ENCODE measurements around the gene ELK1. TPM values are rescaled to one million over a fixed set of nuclear protein-coding genes. Genes with fewer than 3 reads are reported as not detected.

The ELK1 gene
- 10 to 100 TPM; 67.6 to 73.2 TPM for total RNA-seq

- POLR2A ChIA-PET: interaction anchor here (1.1 kb wide), 1 partner anchor 13 kb away, joined by 3 read pairs; no protein-coding TSS in a partner anchor
- peak; percentile 96 for DNase-seq
- Mint-ChIP-seq H3K36me3 (ENCODE audit: low read depth) (peaks cover 56% of the 10 kb centered on the region), H3K9me3 (no peaks in the 10 kb centered on the region), H3K27me3 (no peaks in the 10 kb centered on the region), H3K4me1 (ENCODE audit: low read depth) (peaks cover 42% of the 10 kb centered on the region), H3K27ac (peak within 1 kb of the TSS; percentile 88), H3K4me3 (peak within 1 kb of the TSS; percentile 92)
- TF ChIP-seq CTCF (IDR thresholded peaks at IDR 0.05): no peak
- peak; percentile 94 for ATAC-seq
- CTCF ChIA-PET: interaction anchor here (1.6 kb wide), 1 partner anchor 9 kb away, joined by 4 read pairs; no protein-coding TSS in a partner anchor
- intact Hi-C loops (cut with micrococcal nuclease): no loop called here
Measured at GRCh38 chrX:47650164-47651042, at the start of gene ELK1. TSS of gene ELK1 (minus strand) at chrX:47650563. CDS start at chrX:47641441, 9,122 bp downstream.

- H3K36me3 Mint-ChIP-seq (ENCODE audit: low read depth): no peaks in the 10 kb centered on the region
- ChIA-PET CTCF (no interaction called here), POLR2A (no interaction called here)
- no peak for TF ChIP-seq CTCF (IDR thresholded peaks at IDR 0.05)
- ATAC-seq (no peak), DNase-seq (no peak)
- H3K9me3 Mint-ChIP-seq: no peaks in the 10 kb centered on the region
- intact Hi-C loops (cut with micrococcal nuclease): no loop called here
- no peak overlapping the region for H3K27ac Mint-ChIP-seq
- H3K4me1 Mint-ChIP-seq (ENCODE audit: low read depth): no peaks in the 10 kb centered on the region
- no peak overlapping the region for H3K4me3 Mint-ChIP-seq
- peaks cover 4% of the 10 kb centered on the region for H3K27me3 Mint-ChIP-seq
Measured at GRCh38 chrX:47697181-47697580, 46.8 kb upstream of the ELK1 start.

GRCh38 chrX:47690175-47690574, 39.8 kb upstream of the ELK1 start:
- ChIA-PET CTCF (no interaction called here), POLR2A (interaction anchor here (0.6 kb wide), 1 partner anchor 518 kb away, joined by 3 read pairs; no protein-coding TSS in a partner anchor)
- Mint-ChIP-seq H3K9me3 (no peaks in the 10 kb centered on the region), H3K4me3 (no peak overlapping the region), H3K27me3 (peaks cover 4% of the 10 kb centered on the region), H3K27ac (no peak overlapping the region), H3K36me3 (ENCODE audit: low read depth) (no peaks in the 10 kb centered on the region), H3K4me1 (ENCODE audit: low read depth) (no peaks in the 10 kb centered on the region)
- no peak for ATAC-seq
- intact Hi-C loops (cut with micrococcal nuclease): no loop called here
- TF ChIP-seq CTCF (IDR thresholded peaks at IDR 0.05): no peak
- DNase-seq: no peak

GRCh38 chrX:47687263-47687662, 36.9 kb upstream of the ELK1 start:
- Mint-ChIP-seq H3K27ac (no peak overlapping the region), H3K36me3 (ENCODE audit: low read depth) (no peaks in the 10 kb centered on the region), H3K4me3 (no peak overlapping the region), H3K27me3 (peaks cover 4% of the 10 kb centered on the region), H3K4me1 (ENCODE audit: low read depth) (no peaks in the 10 kb centered on the region), H3K9me3 (no peaks in the 10 kb centered on the region)
- ATAC-seq (no peak), DNase-seq (no peak)
- CTCF ChIA-PET: no interaction called here
- intact Hi-C loops (cut with micrococcal nuclease): no loop called here
- no peak for TF ChIP-seq CTCF (IDR thresholded peaks at IDR 0.05)
- POLR2A ChIA-PET: no interaction called here

GRCh38 chrX:47683829-47684205, 33.5 kb upstream of the ELK1 start:
- H3K9me3 Mint-ChIP-seq: no peaks in the 10 kb centered on the region
- no peaks in the 10 kb centered on the region for H3K36me3 Mint-ChIP-seq (ENCODE audit: low read depth)
- peaks cover 2% of the 10 kb centered on the region for H3K27me3 Mint-ChIP-seq
- no peak overlapping the region for H3K27ac Mint-ChIP-seq
- ATAC-seq (no peak), DNase-seq (no peak)
- no peak for TF ChIP-seq CTCF (IDR thresholded peaks at IDR 0.05)
- ChIA-PET POLR2A (no interaction called here), CTCF (no interaction called here)
- intact Hi-C loops (cut with micrococcal nuclease): no loop called here
- no peak overlapping the region for H3K4me3 Mint-ChIP-seq
- no peaks in the 10 kb centered on the region for H3K4me1 Mint-ChIP-seq (ENCODE audit: low read depth)
